H1 (cell line): ENCODE results near the gene MB. TPM values are rescaled to one million over a fixed set of nuclear protein-coding genes. Genes with fewer than 3 reads are reported as not detected.
"Not testable (repeated sequence)": the region's sequence is repeated elsewhere in the genome, so short reads cannot be mapped to it uniquely, and the experiment has no call there.

Source experiments
- CTCF ChIA-PET: fragments of 300-600 bp; sonication (Branson Sonifier 250); formaldehyde crosslinking; loops from one replicate; lab custom pipeline; 2021; ENCODE audit not compliant: partially characterized antibody; lab: Charles Lee
- POLR2A ChIA-PET: fragments of 300-600 bp; sonication (Branson Sonifier 250); formaldehyde crosslinking; loops from one replicate; lab custom pipeline; 2021; ENCODE audit warnings: inconsistent platforms; ENCODE audit not compliant: partially characterized antibody; lab: Charles Lee
- DNase-seq, 2 experiments: peaks; one replicate each; pipeline versions ENCODE4 v3.0.0 to v3.0.0-alpha.2; 2010 to 2022; ENCODE audit warnings: low spot score in 2 of 2, low read depth in 1 of 2, mixed read lengths in 1 of 2
- FAIRE-seq: peaks from 2 replicates; lab custom pipeline; 2011; peaks lifted over from hg19 to GRCh38; lab: Jason Lieb, UNC
- H2AFZ ChIP-seq: 2 replicates; pipeline ENCODE4 v1.8.1; 2012; ENCODE audit warnings: low read length, inconsistent platforms
- H2AK5ac ChIP-seq: 2 replicates; pipeline ENCODE4 v1.6.1; 2013; ENCODE audit warnings: low read depth, low read length
- H2BK120ac ChIP-seq: replicated peaks from 2 replicates; pipeline ENCODE3; 2013; ENCODE audit warnings: low read depth, low read length, inconsistent platforms
- H2BK12ac ChIP-seq: 2 replicates; pipeline ENCODE4 v1.6.1; 2013; ENCODE audit warnings: low read depth, low read length
- H2BK15ac ChIP-seq: 2 replicates; pipeline ENCODE4 v1.6.1; 2013; ENCODE audit warnings: low read length
- H2BK20ac ChIP-seq: 2 replicates; pipeline ENCODE4 v1.6.1; 2013; ENCODE audit warnings: low read length
- H2BK5ac ChIP-seq: 2 replicates; pipeline ENCODE4 v1.6.1; 2013; ENCODE audit warnings: low read depth, low read length
- H3K14ac ChIP-seq: 2 replicates; pipeline ENCODE4 v1.6.1; 2013; ENCODE audit warnings: inconsistent platforms; ENCODE audit not compliant: insufficient read length
- H3K18ac ChIP-seq: 2 replicates; pipeline ENCODE4 v1.6.1; 2013; ENCODE audit warnings: low read length; ENCODE audit errors: extremely low read depth
- H3K23ac ChIP-seq: 2 replicates; pipeline ENCODE4 v1.6.1; 2013; ENCODE audit warnings: inconsistent platforms; ENCODE audit not compliant: insufficient read length
- H3K23me2 ChIP-seq: 2 replicates; pipeline ENCODE4 v1.6.1; 2013; ENCODE audit warnings: low read depth, low read length
- H3K27ac ChIP-seq: 2 replicates; pipeline ENCODE4 v1.6.1; 2011; ENCODE audit warnings: low read depth, low read length, inconsistent platforms
- H3K27me3 ChIP-seq, 4 experiments: replicated peaks in 1 of 4; 1 replicate in 1 of 4; 2 replicates in 3 of 4; pipeline versions ENCODE4 v1.6.1 to v1.8.1; 2011 to 2013; ENCODE audit warnings: low read length in 3 of 4, mild to moderate bottlenecking in 3 of 4, inconsistent platforms in 2 of 4, mixed read lengths in 2 of 4, moderate library complexity in 1 of 4; ENCODE audit not compliant: control insufficient read depth in 3 of 4, insufficient read depth in 3 of 4; ENCODE audit errors: extremely low read depth in 1 of 4
- H3K36me3 ChIP-seq, 4 experiments: 2 replicates each; pipeline versions ENCODE4 v1.6.1 to v1.8.1; 2011 to 2013; ENCODE audit warnings: mild to moderate bottlenecking in 4 of 4, low read length in 3 of 4, moderate library complexity in 2 of 4, control low read depth in 1 of 4, inconsistent platforms in 1 of 4; ENCODE audit not compliant: insufficient read depth in 4 of 4, control insufficient read depth in 2 of 4
- H3K4ac ChIP-seq: replicated peaks from 2 replicates; pipeline ENCODE3; 2013; ENCODE audit warnings: low read length, low read depth, mixed read lengths, inconsistent platforms; ENCODE audit not compliant: insufficient read length
- H3K4me1 ChIP-seq, 4 experiments: replicated peaks in 1 of 4; 1 replicate in 1 of 4; 2 replicates in 3 of 4; pipeline versions ENCODE4 v1.6.1 to v1.8.1; 2011 to 2013; ENCODE audit warnings: low read length in 3 of 4, inconsistent platforms in 2 of 4, mixed read lengths in 1 of 4; ENCODE audit not compliant: insufficient read depth in 4 of 4, control insufficient read depth in 3 of 4
- H3K4me2 ChIP-seq, 2 experiments: 2 replicates each; pipeline versions ENCODE4 v1.6.1 to v1.8.1; 2011 to 2013; ENCODE audit warnings: low read depth in 2 of 2, low read length in 2 of 2, control low read depth in 1 of 2, inconsistent platforms in 1 of 2, mild to moderate bottlenecking in 1 of 2; ENCODE audit not compliant: insufficient read depth in 1 of 2
- H3K4me3 ChIP-seq, 4 experiments: fragments of 200-600, 300-600 bp in 1 of 4; sonication (generic), shearing (Covaris generic), sonication (Bioruptor Twin) in 1 of 4; 2 replicates each; pipeline versions ENCODE4 v1.5.1 to v1.8.1; 2011 to 2016; ENCODE audit warnings: low read length in 4 of 4, low read depth in 3 of 4, control low read depth in 2 of 4, inconsistent platforms in 2 of 4, mild to moderate bottlenecking in 2 of 4, mixed read lengths in 1 of 4, moderate library complexity in 1 of 4; ENCODE audit not compliant: insufficient read depth in 2 of 4; ENCODE audit errors: extremely low read depth in 1 of 4
- H3K56ac ChIP-seq: replicated peaks from 2 replicates; pipeline ENCODE3; 2013; ENCODE audit warnings: low read depth, mild to moderate bottlenecking, mixed read lengths, low read length, inconsistent platforms; ENCODE audit not compliant: insufficient read length
- H3K79me1 ChIP-seq: 2 replicates; pipeline ENCODE4 v1.6.1; 2013; ENCODE audit warnings: low read depth, low read length, control low read depth
- H3K79me2 ChIP-seq, 2 experiments: 2 replicates each; pipeline versions ENCODE4 v1.6.1 to v1.8.1; 2012 to 2013; ENCODE audit warnings: low read length in 2 of 2, mild to moderate bottlenecking in 2 of 2, inconsistent platforms in 1 of 2; ENCODE audit not compliant: insufficient read depth in 2 of 2, control insufficient read depth in 1 of 2
- H3K9ac ChIP-seq, 4 experiments: replicated peaks in 1 of 4; 1 replicate in 1 of 4; 2 replicates in 3 of 4; pipeline versions ENCODE4 v1.6.1 to v1.8.1; 2011 to 2013; ENCODE audit warnings: low read depth in 3 of 4, low read length in 3 of 4, control low read depth in 2 of 4, mild to moderate bottlenecking in 2 of 4, moderate library complexity in 2 of 4, inconsistent platforms in 1 of 4; ENCODE audit errors: extremely low read depth in 1 of 4
- H3K9me3 ChIP-seq, 2 experiments: 2 replicates each; pipeline versions ENCODE4 v1.6.1 to v1.8.1; 2012 to 2013; ENCODE audit warnings: mild to moderate bottlenecking in 2 of 2, moderate library complexity in 2 of 2, control low read depth in 1 of 2, inconsistent platforms in 1 of 2, low read depth in 1 of 2, low read length in 1 of 2, mixed read lengths in 1 of 2; ENCODE audit not compliant: insufficient read depth in 2 of 2
- H4K20me1 ChIP-seq, 2 experiments: replicated peaks in 1 of 2; 2 replicates each; pipeline versions ENCODE3 to v1.8.1; 2011 to 2013; ENCODE audit warnings: inconsistent platforms in 2 of 2, low read length in 2 of 2, mild to moderate bottlenecking in 1 of 2; ENCODE audit not compliant: insufficient read depth in 2 of 2, control insufficient read depth in 1 of 2
- H4K5ac ChIP-seq: 2 replicates; pipeline ENCODE4 v1.6.1; 2013; ENCODE audit warnings: low read length, low read depth, mixed read lengths, inconsistent platforms; ENCODE audit not compliant: insufficient read length
- H4K8ac ChIP-seq: 2 replicates; pipeline ENCODE4 v1.8.0; 2013; ENCODE audit warnings: mild to moderate bottlenecking, moderate library complexity, low read length, inconsistent platforms; ENCODE audit not compliant: insufficient read depth; ENCODE audit errors: extremely low read depth
- H4K91ac ChIP-seq: replicated peaks from 2 replicates; pipeline ENCODE3; 2013; ENCODE audit warnings: low read length, mixed read lengths, inconsistent platforms; ENCODE audit not compliant: insufficient read length
- WGBS, 2 experiments: shearing (Covaris generic) in 1 of 2; methylation state at CpG; one replicate each; pipeline versions ENCODE4 v1.1.6 to v1.1.7; 2013 to 2015; ENCODE audit warnings: low lambda C conversion rate in 2 of 2, mixed read lengths in 2 of 2, inconsistent platforms in 1 of 2, low coverage in 1 of 2, missing lambda C conversion rate in 1 of 2; ENCODE audit not compliant: insufficient replicate concordance in 2 of 2, insufficient coverage in 1 of 2, insufficient read length in 1 of 2; ENCODE audit errors: extremely low coverage in 1 of 2, missing lambda C conversion rate in 1 of 2; 5-methylcytosine and 5-hydroxymethylcytosine counted together
- polyA plus RNA-seq, 7 experiments: library from polyadenylated mRNA; depleted of rRNA in 3 of 7; stranded (reverse) in 5 of 7; unstranded in 2 of 7; fragments of >200 nt in 5 of 7; fragments of 200-250 nt in 2 of 7; gene quantifications; 1 replicate in 5 of 7; 2 replicates in 1 of 7; 4 replicates in 1 of 7; pipeline versions ENCODE4 v1.2.1 to v1.2.3, GENCODE V29; 2011 to 2013; ENCODE audit warnings: missing spikeins in 2 of 7, mixed read lengths in 2 of 7
- total RNA-seq: library from RNA; stranded (reverse); fragmentation: NEBNext Ultra II Directional; extraction: Animal tissue kit (Norgen Biotek cat#: 25700); gene quantifications from 2 replicates; pipeline ENCODE4 v1.2.1, GENCODE V29; 2021

The MB gene
- total and polyA plus RNA-seq, 2 of the 8 experiments (the other 6 are each of a cell fraction or from before 2014, with no cell fraction given) = 1.5 TPM; not detected in 1

GRCh38 chr22:35623885-35624284 lies 6.8 kb upstream of the MB start:
- H3K4me3 ChIP-seq, H2BK12ac ChIP-seq, H2BK15ac ChIP-seq, H3K9ac ChIP-seq, H3K56ac ChIP-seq, H3K79me2 ChIP-seq, H2BK120ac ChIP-seq, H3K27ac ChIP-seq, H2AFZ ChIP-seq, H2AK5ac ChIP-seq, DNase-seq, FAIRE-seq, H2BK20ac ChIP-seq, H3K18ac ChIP-seq, POLR2A ChIA-PET, H4K91ac ChIP-seq, H3K36me3 ChIP-seq, H3K4ac ChIP-seq, H3K9me3 ChIP-seq, H3K23ac ChIP-seq, H3K27me3 ChIP-seq, H3K79me1 ChIP-seq, H4K5ac ChIP-seq, H3K4me2 ChIP-seq, H3K14ac ChIP-seq, H4K8ac ChIP-seq, H4K20me1 ChIP-seq, H2BK5ac ChIP-seq, H3K23me2 ChIP-seq: not testable (repeated sequence)
- CTCF ChIA-PET = interaction anchor here (0.7 kb wide), 1 partner anchor 193 kb away, joined by 3 read pairs; no protein-coding TSS in a partner anchor
- WGBS, 2 experiments = 91% methylated on average over 5 of the region's 5 CpGs; no CpG with 5 or more reads in 1 of the 2 experiments
- peaks cover 0 to 23% (median 14%) of the 10 kb centered on the region in 4 experiments; a peak in 6 of 7 replicates for H3K4me1 ChIP-seq
